Gastroesophageal sphincter (tissue), 4 donors: ENCODE measurements around the gene KISS1. TPM values are rescaled to one million over a fixed set of nuclear protein-coding genes. Genes with fewer than 3 reads are reported as not detected.

ENCODE experiments used
- ATAC-seq: fragments of 150-250 bp; one replicate; pipeline ENCODE4 v1.9.1; 2016; ENCODE audit warnings: mild to moderate bottlenecking, moderate library complexity
- H3K27ac ChIP-seq, 4 donors: fragments of 200-600 bp; sonication (generic) in 3 of 4; 1 replicate in 3 of 4; 2 replicates in 1 of 4; pipeline ENCODE4 v1.5.1; 2016 to 2019
- H3K27me3 ChIP-seq: fragments of 200-600 bp; sonication (generic); one replicate; pipeline ENCODE4 v1.5.1; 2019
- H3K36me3 ChIP-seq, 2 donors: fragments of 200-600 bp; sonication (generic); one replicate each; pipeline ENCODE4 v1.5.1; 2019; ENCODE audit warnings: control low read depth in 1 of 2
- H3K4me1 ChIP-seq, 3 donors: fragments of 200-600 bp; sonication (generic); 1 replicate in 2 of 3; 2 replicates in 1 of 3; pipeline ENCODE4 v1.5.1; 2016 to 2019; ENCODE audit warnings: control low read depth in 2 of 3
- H3K4me3 ChIP-seq, 2 donors: fragments of 200-600 bp; sonication (generic); one replicate each; pipeline ENCODE4 v1.5.1; 2019; ENCODE audit warnings: mild to moderate bottlenecking in 1 of 2, moderate library complexity in 1 of 2
- H3K9me3 ChIP-seq, 3 donors: fragments of 200-600 bp; sonication (generic); one replicate each; pipeline ENCODE4 v1.5.1; 2017 to 2019; ENCODE audit warnings: control low read depth in 2 of 3
- CTCF ChIP-seq, 4 experiments: fragments of 200-600 bp in 2 of 4; fragments of 450-650 bp in 2 of 4; sonication (generic) in 1 of 4; IDR thresholded peaks; one replicate each; pipeline ENCODE4 v1.5.1; 2017 to 2019; ENCODE audit warnings: antibody characterized with exemption in 4 of 4, mild to moderate bottlenecking in 2 of 4, moderate library complexity in 2 of 4
- EP300 ChIP-seq: sonication (generic); formaldehyde crosslinking; IDR thresholded peaks from one replicate; pipeline ENCODE4 v1.6.1; 2017; ENCODE audit warnings: antibody characterized with exemption, mild to moderate bottlenecking
- POLR2A ChIP-seq, 2 donors: fragments of 450-650 bp; IDR thresholded peaks; one replicate each; pipeline ENCODE4 v1.6.1; 2017; ENCODE audit warnings: antibody characterized with exemption in 2 of 2, mild to moderate bottlenecking in 2 of 2, moderate library complexity in 1 of 2
- POLR2AphosphoS5 ChIP-seq: sonication (generic); formaldehyde crosslinking; IDR thresholded peaks from one replicate; pipeline ENCODE4 v1.6.1; 2017; ENCODE audit warnings: antibody characterized with exemption
- WGBS, 2 donors: methylation state at CpG; one replicate each; pipeline ENCODE4 v1.1.5; 2018; ENCODE audit warnings: low coverage in 1 of 2; 5-methylcytosine and 5-hydroxymethylcytosine counted together
- total RNA-seq, 4 donors: library from RNA; depleted of rRNA; stranded (reverse); fragments of >200 nt; gene quantifications; one replicate each; pipeline ENCODE4 v1.1.0, GENCODE V29; 2016

KISS1 gene
- total RNA-seq, 4 donors from 2014 or later: not detected

GRCh38 chr1:204227351-204227750, 31.1 kb upstream of the KISS1 start:
- no peak for ATAC-seq
- H3K9me3 ChIP-seq: no peaks in the 10 kb centered on the region
- no peak overlapping the region for H3K27ac ChIP-seq

DNA sequence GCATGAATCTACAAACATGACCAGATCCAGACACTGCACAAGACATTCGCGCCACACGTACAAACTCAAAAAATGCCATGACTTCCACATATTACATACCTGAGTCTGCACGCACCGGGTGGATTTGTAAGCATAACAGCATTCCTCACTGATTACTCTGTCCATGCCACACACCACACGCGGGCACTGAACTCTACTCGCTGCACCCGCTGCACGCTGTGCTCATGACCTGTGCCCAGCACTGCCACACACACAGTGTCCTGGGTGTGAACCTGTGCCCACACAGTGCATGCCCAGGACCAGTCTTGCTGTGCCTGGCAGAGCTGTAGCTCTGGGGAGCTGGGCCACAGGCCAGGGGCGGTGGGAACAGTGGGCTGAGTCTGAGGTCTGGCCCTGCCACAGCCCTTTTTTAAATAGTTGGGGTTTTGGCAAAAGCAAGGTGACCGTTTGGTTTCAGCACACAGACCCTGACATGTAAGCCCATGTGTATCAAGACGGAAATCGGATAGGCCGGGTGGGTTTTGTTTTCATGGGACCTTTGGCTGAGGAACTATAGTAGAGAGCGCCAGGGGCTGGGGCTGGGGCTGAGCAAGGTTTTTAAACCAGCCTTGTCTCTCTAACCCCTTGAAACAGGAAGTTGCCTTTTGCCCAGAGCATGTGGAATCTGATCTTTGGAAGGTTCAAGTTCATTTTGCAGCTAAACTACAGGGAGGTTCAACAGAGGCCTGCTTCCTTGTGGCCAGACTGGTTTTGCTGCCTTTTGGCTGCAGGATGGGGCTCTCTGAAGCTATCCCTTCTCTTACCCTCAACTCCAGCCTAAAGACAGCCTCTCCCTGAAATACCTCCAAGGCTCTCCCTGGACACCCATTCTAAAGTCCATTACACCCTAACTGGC, 29.8 kb upstream of the KISS1 start:
- no peak overlapping the region for H3K27ac ChIP-seq
- no peak overlapping the region for H3K4me3 ChIP-seq
- no peaks in the 10 kb centered on the region for H3K4me1 ChIP-seq
- no peaks in the 10 kb centered on the region for H3K9me3 ChIP-seq
- H3K36me3 ChIP-seq: peaks cover 0 to 23% of the 10 kb centered on the region in 2 donors
- TF ChIP-seq POLR2AphosphoS5 (no peak), CTCF (IDR thresholded peaks at IDR 0.05) (no peak), EP300 (no peak), POLR2A (IDR thresholded peaks at IDR 0.05) (no peak)
- peaks cover 6% of the 10 kb centered on the region for H3K27me3 ChIP-seq
- WGBS, 2 donors: 84 to 89% methylated on average over 10 to 14 of the region's 16 CpGs
- no peak for ATAC-seq

More at GRCh38 chr1:204227351-204227750, 31.1 kb upstream of the KISS1 start:
- TF ChIP-seq POLR2A (IDR thresholded peaks at IDR 0.05): no peak
- no peak for TF ChIP-seq POLR2AphosphoS5
- TF ChIP-seq EP300: no peak
- TF ChIP-seq CTCF (IDR thresholded peaks at IDR 0.05): no peak
- peaks cover 0 to 23% of the 10 kb centered on the region in 2 donors for H3K36me3 ChIP-seq
- no peak overlapping the region for H3K4me3 ChIP-seq
- peaks cover 4% of the 10 kb centered on the region for H3K27me3 ChIP-seq
- no peaks in the 10 kb centered on the region for H3K4me1 ChIP-seq
- 88 to 100% methylated on average over 1 to 2 of the region's 2 CpGs for WGBS, 2 donors

- Histone ChIP-seq H3K27me3 (peaks cover 7% of the 10 kb centered on the region), H3K9me3 (no peaks in the 10 kb centered on the region), H3K4me3 (no peak overlapping the region), H3K36me3 (peaks cover 0 to 18% of the 10 kb centered on the region in 2 donors), H3K27ac (no peak overlapping the region), H3K4me1 (no peaks in the 10 kb centered on the region)
- WGBS, 2 donors: 75 to 82% methylated on average over 6 of the region's 8 CpGs
- TF ChIP-seq POLR2A (IDR thresholded peaks at IDR 0.05) (no peak), CTCF (IDR thresholded peaks at IDR 0.05) (no peak), POLR2AphosphoS5 (no peak), EP300 (no peak)
- no peak for ATAC-seq
Measured at GRCh38 chr1:204224655-204225054, 28.4 kb upstream of the KISS1 start.

- WGBS, 2 donors: 78 to 86% methylated on average over 6 of the region's 17 CpGs
- no peak for ATAC-seq
Measured at GRCh38 chr1:204223129-204223860, 27.0 kb upstream of the KISS1 start.

More at GRCh38 chr1:204223129-204223860, 27.0 kb upstream of the KISS1 start:
- no peaks in the 10 kb centered on the region for H3K9me3 ChIP-seq
- TF ChIP-seq POLR2AphosphoS5: no peak
- no peak for TF ChIP-seq POLR2A (IDR thresholded peaks at IDR 0.05)
- TF ChIP-seq CTCF (IDR thresholded peaks at IDR 0.05): no peak
- TF ChIP-seq EP300: no peak
- H3K27ac ChIP-seq: no peak overlapping the region
- no peak overlapping the region for H3K4me3 ChIP-seq
- H3K4me1 ChIP-seq: no peaks in the 10 kb centered on the region
- peaks cover 0 to 8% of the 10 kb centered on the region in 2 donors for H3K36me3 ChIP-seq
- peaks cover 7% of the 10 kb centered on the region for H3K27me3 ChIP-seq
